GM12801 (cell line): ENCODE measurements around the gene KIF3C.

Experiments used
- TF ChIP-seq, protein P1 (sequence below): IDR thresholded peaks from one replicate; pipeline ENCODE4 v1.5.1; 2011; ENCODE audit warnings: control low read depth; ENCODE audit not compliant: insufficient read length; ENCODE audit errors: extremely low read depth

Gene KIF3C

GRCh38 chr2:25895018-25895417 is 87.3 kb downstream of the KIF3C start:
- TF ChIP-seq, protein P1, sequence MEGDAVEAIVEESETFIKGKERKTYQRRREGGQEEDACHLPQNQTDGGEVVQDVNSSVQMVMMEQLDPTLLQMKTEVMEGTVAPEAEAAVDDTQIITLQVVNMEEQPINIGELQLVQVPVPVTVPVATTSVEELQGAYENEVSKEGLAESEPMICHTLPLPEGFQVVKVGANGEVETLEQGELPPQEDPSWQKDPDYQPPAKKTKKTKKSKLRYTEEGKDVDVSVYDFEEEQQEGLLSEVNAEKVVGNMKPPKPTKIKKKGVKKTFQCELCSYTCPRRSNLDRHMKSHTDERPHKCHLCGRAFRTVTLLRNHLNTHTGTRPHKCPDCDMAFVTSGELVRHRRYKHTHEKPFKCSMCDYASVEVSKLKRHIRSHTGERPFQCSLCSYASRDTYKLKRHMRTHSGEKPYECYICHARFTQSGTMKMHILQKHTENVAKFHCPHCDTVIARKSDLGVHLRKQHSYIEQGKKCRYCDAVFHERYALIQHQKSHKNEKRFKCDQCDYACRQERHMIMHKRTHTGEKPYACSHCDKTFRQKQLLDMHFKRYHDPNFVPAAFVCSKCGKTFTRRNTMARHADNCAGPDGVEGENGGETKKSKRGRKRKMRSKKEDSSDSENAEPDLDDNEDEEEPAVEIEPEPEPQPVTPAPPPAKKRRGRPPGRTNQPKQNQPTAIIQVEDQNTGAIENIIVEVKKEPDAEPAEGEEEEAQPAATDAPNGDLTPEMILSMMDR: no peak

GRCh38 chr2:25894135-25894830 is 88.0 kb downstream of the KIF3C start:
- TF ChIP-seq, protein P1: no peak

DNA sequence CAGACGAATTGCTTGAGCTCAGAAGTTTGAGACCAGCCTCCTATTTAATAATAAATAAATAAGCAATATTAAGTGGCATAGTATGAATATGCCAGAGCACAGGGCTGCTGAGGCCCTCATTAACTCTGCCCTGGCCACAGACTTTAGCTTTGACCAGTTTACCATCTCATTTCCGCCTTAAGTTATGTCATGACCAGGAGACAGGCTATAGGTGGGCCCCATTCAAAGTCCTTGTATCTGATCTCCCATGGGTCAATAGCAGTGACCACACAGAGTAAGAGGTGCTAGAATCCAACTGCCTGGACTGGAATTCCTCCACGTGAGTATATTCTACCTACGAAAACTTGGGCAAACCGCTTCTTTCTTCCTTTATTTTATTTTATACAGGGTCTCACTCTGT is 90.6 kb downstream of the KIF3C start:
- TF ChIP-seq, protein P1: no peak

GRCh38 chr2:25887624-25888242 is 94.6 kb downstream of the KIF3C start:
- TF ChIP-seq, protein P1: no peak

DNA sequence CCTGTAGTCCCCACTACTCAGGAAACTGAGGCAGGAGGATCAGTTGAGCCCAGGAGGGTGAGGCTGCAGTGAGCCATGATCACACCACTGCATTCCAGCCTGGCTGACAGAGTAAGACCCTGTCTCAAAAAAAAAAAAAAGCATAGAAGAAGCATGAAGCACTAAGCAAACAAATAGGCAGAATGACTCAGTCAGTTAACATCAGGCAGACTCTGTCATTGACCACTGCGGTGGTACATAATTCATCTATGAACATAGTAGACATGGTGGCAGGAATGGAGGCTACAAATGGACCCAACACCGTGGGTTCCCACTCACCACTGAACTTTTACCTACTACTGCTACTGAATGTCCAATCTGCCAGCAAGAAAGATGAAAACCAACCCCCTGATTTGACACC is 96.4 kb downstream of the KIF3C start:
- TF ChIP-seq, protein P1: no peak

DNA sequence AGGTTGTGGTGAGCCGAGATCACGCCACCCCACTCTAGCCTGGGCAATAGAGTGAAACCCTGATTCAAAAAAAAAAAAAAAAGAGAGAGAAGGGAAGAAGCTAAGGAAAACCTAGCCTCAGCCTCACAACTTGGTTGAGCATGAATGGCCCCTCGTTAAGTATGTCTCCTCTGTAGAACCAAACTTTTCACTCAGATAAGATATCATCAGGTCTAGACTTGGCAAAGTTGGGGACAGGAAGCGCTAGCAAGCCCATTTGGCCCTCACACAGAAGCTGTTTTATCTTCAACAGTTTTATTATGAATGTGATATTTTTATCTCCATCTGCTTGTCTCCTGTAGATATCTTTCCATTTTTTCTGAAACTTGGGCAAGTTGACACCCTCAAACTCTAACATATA is 100.5 kb downstream of the KIF3C start:
- TF ChIP-seq, protein P1: no peak

DNA sequence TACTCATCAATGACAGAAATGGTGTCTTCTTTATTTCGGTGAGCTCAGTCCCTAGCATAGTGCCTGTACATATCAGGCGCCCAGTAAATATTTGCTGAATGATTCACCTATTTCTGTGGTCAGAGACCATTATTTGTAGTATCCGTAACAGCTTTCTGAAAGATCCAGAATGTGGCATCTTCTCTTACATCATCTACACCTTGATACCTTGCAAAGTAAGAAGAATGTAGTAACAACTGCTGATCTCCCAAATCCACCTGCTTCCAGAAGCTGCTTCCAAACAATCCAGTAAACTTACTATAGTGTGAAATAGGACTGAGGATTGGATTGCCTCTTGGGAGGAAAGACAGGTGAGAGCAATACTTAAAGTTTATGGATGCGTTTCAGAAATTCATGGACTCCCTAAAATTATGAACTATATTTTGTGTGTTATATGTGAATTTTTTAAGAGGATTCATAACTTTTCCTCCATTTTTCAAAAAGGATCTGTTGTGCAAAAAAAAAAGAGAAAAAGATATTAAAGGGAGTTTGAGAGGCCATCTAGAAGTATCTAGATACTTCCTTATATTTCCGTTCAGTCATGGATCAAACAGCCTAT is 103.1 kb downstream of the KIF3C start:
- TF ChIP-seq, protein P1: no peak
